HG03378 (cell line): Measurements from ENCODE around the gene EXOC6B.

ENCODE experiments used
- ATAC-seq: cut with Tn5 transposase; IDR thresholded peaks from one replicate; pipeline ENCODE4 v1.9.1; 2021; ENCODE audit warnings: mild to moderate bottlenecking, moderate library complexity; ENCODE audit not compliant: unreplicated experiment

The EXOC6B gene

DNA sequence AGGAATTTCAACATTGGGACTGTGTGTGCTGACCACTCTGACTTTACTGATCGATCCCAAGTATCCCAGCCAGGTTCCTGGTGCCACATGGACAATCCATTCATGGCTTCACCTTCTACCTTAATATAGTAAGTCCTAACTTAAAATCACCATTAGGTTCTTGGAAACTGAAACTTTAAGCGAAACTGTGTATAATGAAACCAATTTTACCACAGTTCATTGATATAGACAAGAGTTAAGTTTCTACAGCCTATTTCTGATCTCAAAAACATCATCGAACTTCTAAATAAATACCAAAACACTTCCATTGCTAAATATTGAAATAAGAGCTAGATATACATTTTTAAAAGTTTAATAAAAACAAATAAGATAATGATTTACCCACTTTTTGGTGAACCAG, 4.4 kb upstream of the EXOC6B start:
- peak; percentile 33 for ATAC-seq

DNA sequence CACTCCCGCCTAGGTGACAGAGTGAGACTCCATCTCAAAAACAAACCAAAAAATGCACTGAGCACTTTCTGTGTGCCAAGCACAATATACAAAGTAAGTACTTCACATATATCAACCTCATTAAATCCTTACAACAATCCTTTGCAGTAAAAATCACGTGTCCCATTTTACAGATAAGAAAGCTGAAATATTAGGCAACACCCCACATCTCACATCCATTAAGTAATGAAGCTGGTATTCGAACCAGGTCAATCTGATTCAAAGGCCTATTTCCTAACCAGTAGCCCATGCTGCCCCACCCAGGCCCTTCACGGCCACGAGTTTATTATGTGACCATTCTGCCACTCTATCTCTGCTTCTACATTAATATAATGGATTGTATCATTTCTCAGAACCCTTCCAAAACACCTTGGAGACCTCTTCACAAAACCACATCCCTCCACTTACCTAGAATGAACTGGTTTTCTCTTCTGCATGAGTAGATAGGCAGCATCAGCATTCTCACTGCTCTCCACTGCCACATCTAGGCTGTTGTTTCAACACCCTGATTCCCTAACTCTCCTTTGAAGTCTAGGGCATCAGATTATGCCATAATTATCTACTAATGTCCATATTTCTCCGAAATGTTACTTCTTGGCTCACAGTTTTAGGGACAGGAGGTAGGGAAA, 3.1 kb upstream of the EXOC6B start:
- ATAC-seq, result no peak

DNA sequence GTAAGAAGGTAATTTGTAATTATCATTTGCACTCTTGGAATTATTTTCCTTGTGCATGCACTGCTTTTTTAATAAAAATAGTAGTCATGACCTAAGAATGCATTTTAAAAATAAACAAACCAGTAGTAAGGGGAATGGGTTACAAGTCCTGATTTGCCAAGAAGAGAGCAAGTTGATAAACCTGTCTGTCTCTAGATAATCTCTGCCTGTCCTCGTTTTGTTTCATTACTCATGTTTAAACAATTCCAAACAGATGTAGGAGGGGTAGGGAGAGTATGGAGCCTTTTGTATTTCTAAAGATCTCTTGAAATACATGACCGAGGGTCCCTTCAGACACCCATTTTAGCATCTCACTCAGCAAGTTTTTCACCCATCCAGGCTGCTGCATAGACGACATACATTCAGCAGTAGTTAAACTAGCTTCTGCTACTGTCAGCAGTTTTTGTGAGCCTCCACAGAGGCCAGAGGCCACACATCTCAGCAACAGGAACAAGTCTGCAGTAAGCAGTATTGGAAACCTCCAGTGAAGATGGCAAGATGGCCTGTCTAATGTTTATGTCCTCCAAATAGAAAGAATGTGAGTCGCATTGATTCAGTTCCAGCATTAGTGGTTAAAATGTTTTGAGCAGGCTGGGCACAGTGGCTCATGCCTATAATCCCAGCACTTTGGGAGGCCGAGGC, 2.3 kb upstream of the EXOC6B start:
- no peak for ATAC-seq

DNA sequence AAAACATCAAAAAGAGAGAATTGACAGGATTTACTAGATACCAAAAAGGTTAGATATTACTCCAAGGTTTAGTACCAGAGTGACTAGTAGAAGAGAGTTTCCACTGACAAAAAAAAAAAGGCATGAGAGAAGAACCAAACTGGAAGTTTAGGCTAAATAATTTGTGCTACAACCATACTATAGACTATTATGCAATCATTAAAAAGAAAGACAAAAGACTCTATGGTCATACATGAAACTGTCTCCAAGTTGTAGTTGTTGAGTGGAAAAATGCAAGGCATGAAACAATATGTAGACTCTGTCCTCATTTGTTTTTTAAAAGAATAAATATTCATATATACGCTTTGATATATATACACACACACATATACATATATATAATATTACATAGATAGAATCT, 1.7 kb upstream of the EXOC6B start:
- ATAC-seq, result no peak

DNA sequence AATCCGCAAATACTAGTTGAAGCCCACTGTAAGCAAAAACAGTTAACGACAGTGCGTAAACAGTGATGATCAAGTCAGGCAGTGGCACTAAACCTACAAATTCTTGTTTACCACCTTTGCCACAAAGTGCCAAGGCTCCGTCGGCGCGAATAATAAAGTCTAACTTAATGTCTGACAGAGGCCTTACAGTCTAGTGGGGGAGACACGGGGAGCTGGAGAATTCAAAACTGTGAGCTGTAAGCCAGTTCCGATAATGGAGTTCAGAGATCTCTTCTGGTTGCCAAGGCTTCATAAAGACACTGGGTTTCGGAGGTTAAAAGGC, 284 bp upstream of the EXOC6B start:
- ATAC-seq, result no peak

DNA sequence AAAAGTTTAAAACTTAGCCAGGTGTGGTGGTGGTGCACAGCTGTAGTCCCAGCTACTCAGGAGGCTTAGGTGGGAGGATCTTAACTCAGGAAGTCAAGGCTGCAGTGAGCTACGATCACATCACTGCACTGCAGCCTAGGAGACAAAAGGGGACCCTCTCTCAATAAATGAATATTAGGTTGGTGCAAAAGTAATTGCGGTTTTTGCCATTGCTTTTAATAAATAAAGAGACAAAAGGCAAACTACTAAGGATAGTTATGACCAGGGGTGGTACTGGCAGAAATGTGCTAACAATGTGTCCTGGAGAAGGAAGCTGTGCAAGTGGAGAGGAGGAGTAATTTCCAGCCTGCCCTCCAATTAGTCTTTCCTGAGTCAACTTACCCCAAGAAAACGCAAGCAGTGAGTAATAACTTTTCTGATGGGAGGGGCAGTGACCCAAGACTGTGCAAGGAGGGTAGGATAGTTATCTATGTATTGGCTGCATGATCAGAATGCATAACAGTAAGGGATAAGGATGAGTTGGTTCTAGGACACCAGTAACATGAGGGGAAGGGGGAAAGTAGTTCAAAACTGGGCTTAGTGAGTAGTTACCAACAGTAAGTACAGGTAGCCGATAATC, 1.5 kb downstream of the EXOC6B start:
- no peak for ATAC-seq

DNA sequence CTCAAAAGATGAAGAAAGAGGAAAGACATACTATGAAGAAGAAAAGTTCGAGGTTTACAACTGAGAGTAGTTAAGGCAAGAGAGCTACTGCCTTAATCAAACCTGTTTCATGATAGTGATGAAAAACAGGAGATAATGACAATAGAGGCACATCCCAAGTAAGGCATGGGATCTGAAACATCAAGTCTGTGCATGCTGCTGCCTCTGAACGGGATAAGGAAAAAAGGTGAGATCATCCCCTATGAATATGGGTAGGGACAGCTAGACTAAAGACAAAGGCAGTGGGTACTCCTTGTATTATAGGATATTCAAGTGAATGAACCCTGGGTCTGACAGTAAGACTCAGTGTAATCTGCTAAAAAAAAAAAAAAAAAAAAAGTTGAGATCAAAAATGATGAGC, 3.0 kb downstream of the EXOC6B start:
- ATAC-seq, result no peak

DNA sequence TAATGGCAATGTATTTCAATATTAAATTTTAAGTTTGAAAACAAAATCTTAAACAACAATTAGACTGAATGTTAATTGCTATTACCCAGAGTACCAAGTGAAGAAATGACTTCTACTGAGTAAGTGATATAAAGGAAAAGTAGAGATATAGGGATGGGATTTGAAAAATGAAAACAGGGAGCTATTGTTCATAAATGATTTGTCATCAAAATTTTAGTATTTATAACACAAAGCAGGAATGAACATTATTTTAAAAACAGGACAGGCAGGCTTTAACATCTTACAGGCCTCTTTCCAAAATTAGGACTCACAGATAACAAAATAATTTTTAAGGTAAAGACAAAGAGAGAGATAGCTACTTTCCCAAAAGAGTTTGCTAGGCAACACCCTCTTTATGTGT, 3.9 kb downstream of the EXOC6B start:
- no peak for ATAC-seq

DNA sequence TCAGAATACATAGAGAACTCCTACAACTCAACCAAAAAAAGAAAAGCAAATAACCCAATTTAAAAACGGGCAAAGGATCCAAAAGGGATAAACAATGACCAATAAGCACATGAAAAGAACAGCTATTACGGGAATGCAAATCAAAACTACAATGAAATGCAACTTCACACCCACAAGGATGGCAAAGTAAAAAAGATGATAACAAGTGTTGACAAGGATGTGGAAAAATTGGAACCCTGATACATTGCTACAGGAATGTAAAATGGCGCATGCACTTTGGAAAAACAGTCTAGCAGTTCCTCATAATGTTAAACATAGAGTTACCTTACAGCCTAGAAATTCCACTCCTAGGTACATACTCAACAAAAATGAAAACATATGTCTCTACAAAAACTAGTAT, 4.7 kb downstream of the EXOC6B start:
- ATAC-seq, result no peak

DNA sequence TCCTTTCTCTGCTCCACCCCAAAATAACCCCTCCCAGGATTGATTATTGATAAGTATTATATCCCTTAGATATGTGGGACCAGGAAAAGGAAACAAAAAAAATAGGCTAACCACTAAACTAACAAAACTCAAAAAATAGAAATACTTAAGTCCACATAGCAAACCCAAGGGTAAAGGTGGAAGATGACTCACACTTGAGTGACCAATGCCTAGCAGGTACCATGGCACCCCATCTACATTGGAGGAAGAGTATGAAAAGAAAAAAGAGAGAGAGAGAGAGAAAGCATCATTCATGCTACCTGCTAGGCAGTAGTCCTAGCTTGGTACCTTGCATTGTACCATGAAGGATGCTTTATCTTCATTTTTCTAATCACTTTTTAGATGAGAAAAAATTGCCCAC, 6.3 kb downstream of the EXOC6B start:
- ATAC-seq, result no peak

DNA sequence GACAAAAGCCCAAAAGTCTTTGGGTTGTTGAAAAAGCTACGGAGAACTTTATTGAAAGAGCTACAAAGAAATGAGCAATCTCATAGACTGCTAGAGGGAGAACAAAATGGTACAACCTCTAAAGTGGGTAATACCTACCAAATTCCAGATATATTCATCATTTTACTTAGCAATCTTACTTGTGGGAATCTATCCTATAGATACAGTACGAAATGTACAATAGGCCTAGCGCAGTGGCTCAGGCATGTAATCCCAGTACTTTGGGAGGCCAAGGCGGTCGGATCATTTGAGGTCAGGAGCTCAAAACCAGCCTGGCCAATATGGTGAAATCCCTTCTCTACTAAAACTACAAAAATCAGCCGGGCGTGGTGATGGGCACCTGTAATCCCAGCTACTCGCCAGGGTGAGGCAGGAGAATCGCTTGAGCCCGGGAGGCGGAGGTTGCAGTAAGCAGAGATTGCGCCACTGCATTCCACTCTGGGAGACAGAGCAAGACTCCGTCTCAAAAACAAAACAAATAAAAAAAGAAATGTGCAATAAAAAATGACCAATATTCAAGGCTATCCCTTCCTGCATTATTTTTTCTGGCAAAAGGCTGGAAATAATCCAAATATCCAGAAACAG, 10.1 kb downstream of the EXOC6B start:
- ATAC-seq, result no peak

DNA sequence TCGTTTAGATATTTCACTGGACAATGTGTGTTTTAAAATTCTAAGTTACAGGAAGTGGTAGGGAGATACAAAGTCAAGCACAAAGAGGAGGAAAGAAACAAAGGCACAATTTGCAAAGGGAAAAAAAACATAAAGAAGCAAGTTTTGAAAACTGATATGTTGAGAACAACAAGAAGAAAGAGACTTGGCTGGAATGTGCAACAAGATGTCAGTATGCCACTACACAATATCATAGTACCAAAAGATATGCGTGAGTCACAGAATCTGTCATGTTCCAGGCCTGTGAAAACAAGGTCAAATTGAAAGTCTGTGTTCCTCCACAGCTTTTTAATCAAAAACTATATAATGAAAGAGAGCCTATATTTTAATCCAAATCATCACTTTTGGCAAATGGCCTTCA, 12.0 kb downstream of the EXOC6B start:
- ATAC-seq, result no peak

DNA sequence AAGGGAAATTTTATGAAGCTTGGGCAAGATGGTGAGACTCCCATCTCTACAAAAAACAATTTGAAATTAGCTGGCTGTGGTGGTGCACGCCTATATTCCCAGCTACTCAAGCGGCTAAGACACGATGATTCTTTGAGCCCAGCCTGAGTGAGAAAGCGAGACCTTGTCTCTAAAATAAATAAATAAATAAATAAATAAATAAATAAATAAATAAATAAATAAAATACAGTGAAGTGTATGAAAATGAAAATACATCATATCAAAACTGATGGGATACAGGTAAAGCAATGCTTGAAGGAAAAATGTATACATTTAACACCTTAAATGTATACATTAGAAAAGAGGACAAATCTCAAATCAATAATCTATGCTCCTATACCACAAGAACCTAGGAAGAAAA, 15.7 kb downstream of the EXOC6B start:
- no peak for ATAC-seq

DNA sequence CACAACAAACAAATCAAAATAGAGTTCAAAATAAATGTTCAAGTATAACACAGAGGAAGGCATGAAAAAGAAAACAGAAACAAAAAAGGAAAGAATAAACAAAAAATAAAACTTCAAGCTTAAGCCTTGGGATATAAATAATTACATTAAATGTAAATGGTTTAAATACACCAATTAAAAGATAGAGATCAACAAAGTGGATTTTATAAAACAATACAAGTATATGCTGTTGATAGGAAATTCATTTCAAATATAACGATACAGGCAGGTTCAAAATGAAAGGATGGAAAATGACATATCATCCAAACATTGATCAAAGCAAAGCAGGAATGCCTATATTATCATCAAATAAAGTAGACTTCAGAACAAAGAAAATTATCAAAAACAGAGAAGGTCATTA, 16.7 kb downstream of the EXOC6B start:
- ATAC-seq, result no peak

DNA sequence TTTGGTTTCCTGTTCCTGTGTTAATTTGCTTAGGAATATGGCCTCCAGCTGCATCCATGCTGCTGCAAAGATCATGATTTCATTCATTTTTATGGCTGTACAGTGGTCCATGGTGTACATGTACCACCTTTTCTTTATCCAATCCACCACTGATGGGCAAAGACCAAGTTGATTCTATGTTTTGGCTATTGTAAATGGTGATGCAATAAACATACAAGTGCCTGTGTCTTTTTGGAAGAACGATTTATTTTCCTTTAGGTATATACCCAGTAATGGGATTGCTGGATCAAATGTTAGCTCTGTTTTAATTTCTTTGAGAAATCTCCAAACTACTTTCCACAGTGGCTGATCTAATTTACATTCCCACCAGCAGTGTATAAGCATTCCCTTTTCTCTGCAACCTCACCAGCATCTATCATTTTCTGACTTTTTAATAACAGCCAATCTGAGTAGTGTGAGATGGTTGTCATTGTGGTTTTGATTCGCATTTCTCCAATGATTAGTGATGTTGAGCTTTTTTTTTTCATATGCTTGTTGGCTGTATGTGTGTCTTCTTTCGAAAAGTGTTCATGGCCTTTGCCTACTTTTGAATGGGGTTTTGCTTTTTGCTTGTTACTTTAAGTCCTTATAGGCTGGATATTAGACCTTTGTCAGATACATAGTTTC, 19.4 kb downstream of the EXOC6B start:
- no peak for ATAC-seq

DNA sequence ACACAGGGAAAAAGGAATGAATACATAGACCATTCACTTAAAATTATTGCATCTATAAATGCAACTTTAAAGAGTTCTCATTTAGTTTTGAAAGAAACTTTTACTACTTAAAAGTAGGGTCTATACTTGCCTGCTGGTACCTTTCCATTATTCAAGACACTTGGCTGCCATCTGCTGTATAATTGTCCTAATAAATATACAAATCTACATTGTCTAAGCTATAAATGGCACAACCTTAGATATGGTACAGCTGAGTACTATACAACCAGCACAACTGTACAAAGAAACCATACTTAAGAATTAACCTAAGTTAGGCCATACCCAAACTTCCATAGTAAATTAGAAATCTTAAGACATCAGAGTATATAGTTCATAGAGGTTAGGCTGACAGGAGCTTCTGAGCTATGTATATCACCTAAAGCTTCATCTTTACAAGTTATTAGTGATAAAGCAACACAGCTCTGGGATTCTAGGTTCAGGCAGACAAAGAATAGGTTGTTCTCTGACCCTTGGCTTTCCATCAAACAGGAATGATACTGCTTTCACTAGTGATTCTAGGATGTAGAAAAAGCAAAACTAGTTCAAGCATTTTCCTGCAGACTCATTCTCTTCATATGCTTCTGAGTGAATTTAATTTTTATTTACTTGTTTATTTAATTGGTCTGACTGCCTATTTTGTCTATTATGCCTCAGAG, 22.1 kb downstream of the EXOC6B start:
- ATAC-seq, result no peak

DNA sequence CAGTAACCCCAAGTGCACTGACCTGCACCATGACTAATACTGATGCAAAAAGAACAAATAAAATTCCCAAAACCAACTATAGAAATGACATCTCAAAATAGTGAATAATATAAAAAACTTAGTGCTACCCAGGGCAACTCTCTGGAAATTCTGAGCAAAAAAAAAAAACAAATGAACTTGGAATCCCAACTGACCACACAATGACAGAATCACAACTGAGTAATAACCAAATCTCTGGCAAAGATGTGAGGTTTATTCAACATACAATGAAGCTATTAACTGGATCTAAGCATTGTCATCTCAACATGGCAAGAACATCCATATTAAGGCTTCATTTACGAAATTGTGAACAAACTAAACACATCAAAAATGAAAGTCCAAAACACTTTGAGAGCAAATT, 22.7 kb downstream of the EXOC6B start:
- no peak for ATAC-seq

DNA sequence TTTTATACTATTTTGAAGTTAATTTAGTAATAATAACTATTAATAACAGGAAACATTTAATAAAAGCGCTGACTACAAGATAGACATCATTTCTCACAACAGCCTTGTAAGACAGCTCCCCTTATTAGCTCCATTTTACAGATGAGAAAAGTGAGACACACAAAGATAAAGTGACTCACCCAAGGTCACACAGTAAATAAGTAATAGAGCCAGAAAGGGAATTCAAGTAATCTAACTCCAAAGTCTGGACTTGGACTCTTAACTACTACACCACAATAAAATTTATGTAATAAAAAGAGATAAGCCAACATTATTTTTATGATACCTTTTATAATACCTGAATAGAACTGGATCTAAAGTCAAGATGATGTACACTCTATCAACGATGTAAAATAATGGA, 25.3 kb downstream of the EXOC6B start:
- no peak for ATAC-seq

DNA sequence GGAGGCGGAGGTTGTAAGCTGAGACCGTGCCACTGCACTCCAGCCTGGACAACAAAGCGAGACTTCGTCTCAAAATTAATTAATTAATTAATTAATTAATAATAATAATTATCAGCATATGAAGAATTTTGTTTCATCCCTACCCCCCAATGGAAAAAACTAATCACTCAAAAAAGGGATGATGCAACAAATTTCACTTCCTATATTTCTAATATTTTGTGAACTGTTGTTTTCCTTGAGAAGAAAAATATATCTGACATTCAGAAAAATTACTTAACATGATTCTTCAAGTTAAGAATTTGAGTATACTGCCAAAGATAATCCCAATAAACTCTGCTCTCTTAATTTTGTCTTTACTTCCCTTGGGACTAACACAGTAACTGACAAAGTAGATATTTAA, 28.1 kb downstream of the EXOC6B start:
- no peak for ATAC-seq

DNA sequence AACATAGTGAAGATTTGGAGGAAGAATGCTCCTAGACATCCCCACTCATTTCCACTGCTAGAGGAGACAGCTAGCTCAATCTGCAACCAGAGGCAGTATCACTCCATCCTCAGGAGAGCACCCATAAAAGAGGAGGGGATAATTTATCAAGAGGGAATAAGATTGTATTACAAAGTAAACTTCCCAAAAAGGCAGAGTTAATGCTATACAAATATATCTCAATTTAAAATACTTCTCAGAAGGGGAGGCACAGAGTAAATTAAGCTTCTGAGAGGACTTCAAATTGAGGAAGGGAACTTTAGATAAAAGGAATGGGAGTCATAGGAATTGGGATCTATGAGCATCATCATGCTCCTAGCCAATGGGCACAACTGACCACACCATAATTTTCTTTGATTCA, 29.1 kb downstream of the EXOC6B start:
- no peak for ATAC-seq

DNA sequence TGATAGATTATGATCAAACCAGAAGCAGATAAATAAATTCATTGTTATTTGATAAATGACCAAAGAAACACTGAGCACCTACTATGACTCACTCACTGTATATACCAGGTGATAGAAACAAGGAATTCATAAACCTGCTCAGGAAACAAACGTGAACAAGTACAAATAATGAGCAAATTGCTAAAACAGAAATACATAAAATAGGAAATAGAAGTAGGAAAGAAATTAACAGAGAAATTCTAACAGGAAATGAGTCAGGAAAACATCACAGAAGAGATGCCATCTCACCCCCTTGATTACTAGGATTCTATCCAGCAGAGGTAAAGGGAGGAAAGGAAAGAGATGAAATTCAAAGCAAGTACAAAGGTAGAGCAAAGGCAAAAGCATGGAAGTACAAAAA, 31.3 kb downstream of the EXOC6B start:
- ATAC-seq, result no peak
